KOPT-K1 (cell line): ENCODE data around the gene ARSH.

ENCODE experiments used
- H3K27ac ChIP-seq: fragments of 200-600 bp; sonication (generic); 2 replicates; pipeline ENCODE4 v1.5.1; 2016; ENCODE audit warnings: antibody characterized with exemption, mild to moderate bottlenecking, low read depth, low read length; ENCODE audit not compliant: poor library complexity, severe bottlenecking
- H3K36me3 ChIP-seq: fragments of 200-600 bp; sonication (generic); 2 replicates; pipeline ENCODE4 v1.5.1; 2017; ENCODE audit warnings: antibody characterized with exemption, mild to moderate bottlenecking, low read length, moderate library complexity; ENCODE audit not compliant: insufficient read depth
- H3K9me3 ChIP-seq: fragments of 200-600 bp; sonication (generic); 2 replicates; pipeline ENCODE4 v1.5.1; 2017; ENCODE audit warnings: antibody characterized with exemption, low read length, mild to moderate bottlenecking; ENCODE audit not compliant: insufficient read depth, poor library complexity, severe bottlenecking

Gene ARSH

DNA sequence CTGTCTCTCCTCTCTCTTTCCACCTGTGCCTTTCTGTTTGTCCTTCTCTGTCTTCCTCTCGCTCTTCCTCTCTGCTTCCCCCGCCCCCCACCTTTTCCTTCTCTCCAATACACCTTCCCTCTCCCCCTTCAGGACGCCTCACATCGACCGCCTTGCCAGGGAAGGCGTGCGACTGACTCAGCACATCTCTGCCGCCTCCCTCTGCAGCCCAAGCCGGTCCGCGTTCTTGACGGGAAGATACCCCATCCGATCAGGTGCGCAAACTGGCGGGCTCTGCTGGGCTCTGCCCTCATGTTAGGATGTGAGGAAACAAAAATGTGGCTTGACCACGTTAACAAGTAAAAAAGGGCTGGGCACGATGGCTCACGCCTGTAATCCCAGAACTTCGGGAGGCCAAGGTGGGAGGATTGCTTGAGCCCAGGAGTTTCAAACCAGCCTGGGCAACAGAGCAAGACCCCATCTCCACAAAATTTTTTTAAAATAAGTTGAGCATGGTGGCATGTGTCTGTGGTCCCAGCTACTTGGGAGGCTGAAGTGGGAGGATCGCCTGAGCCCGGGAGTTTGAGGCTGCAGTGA lies 70.2 kb downstream of the ARSH start:
- H3K27ac ChIP-seq = no peak overlapping the region
- no peaks in the 10 kb centered on the region for H3K9me3 ChIP-seq

More for the DNA sequence above, 70.2 kb downstream of the ARSH start:
- no peaks in the 10 kb centered on the region for H3K36me3 ChIP-seq
